ENCODE results near the gene GAL3ST2.

The GAL3ST2 gene

DNA sequence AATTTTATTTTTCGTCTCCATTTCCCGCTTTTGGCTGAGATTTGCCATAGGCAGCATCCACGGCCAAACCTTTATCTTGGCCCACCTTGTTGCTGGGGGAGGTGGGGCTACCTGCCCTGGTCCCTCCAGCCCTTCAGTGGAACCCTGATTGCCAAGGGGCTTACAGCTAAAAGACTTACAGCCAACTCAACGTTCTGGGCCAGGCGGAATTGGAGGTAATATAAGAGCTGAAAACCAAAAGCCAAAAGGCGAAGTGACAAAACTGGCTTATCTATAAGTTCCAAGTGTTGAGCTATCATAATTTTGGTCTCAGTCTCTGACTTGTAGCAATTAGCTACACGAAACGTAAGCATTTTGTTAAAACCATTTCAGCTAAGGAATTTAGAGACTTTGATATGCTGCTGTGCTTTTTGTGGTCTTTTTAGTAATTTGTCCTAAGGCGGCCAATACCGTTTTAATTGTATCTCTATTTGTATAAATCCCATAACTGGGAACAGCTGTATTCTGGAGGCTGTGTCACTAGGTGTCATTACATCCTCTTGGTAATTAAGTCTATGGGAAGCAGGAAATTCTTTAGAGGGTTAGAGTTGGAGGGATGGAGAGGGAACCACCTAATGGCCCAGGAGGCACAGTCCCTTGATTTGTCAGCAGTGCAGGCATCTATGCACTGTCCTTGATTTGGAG lies 58.0 kb downstream of the GAL3ST2 start:
- H3K4me3 ChIP-seq (ENCODE audit: severe bottlenecking) = no peak overlapping the region
- DNase-seq (ENCODE audit: low spot score) = no peak
- no peaks in the 10 kb centered on the region for H3K9me3 ChIP-seq (ENCODE audit: severe bottlenecking)
- no peak overlapping the region for H3K27ac ChIP-seq (ENCODE audit: poor library complexity, severe bottlenecking)
- H3K36me3 ChIP-seq (ENCODE audit: low read depth) = no peaks in the 10 kb centered on the region
- ATAC-seq (ENCODE audit: low read depth) = no peak
- H3K27me3 ChIP-seq (ENCODE audit: insufficient read depth, poor library complexity, severe bottlenecking) = no peaks in the 10 kb centered on the region
- TF ChIP-seq, protein P1, sequence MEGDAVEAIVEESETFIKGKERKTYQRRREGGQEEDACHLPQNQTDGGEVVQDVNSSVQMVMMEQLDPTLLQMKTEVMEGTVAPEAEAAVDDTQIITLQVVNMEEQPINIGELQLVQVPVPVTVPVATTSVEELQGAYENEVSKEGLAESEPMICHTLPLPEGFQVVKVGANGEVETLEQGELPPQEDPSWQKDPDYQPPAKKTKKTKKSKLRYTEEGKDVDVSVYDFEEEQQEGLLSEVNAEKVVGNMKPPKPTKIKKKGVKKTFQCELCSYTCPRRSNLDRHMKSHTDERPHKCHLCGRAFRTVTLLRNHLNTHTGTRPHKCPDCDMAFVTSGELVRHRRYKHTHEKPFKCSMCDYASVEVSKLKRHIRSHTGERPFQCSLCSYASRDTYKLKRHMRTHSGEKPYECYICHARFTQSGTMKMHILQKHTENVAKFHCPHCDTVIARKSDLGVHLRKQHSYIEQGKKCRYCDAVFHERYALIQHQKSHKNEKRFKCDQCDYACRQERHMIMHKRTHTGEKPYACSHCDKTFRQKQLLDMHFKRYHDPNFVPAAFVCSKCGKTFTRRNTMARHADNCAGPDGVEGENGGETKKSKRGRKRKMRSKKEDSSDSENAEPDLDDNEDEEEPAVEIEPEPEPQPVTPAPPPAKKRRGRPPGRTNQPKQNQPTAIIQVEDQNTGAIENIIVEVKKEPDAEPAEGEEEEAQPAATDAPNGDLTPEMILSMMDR (IDR thresholded peaks at IDR 0.05; ENCODE audit: poor library complexity, severe bottlenecking) = no peak
- H3K4me1 ChIP-seq (ENCODE audit: insufficient read depth, poor library complexity, severe bottlenecking) = no peaks in the 10 kb centered on the region

DNA sequence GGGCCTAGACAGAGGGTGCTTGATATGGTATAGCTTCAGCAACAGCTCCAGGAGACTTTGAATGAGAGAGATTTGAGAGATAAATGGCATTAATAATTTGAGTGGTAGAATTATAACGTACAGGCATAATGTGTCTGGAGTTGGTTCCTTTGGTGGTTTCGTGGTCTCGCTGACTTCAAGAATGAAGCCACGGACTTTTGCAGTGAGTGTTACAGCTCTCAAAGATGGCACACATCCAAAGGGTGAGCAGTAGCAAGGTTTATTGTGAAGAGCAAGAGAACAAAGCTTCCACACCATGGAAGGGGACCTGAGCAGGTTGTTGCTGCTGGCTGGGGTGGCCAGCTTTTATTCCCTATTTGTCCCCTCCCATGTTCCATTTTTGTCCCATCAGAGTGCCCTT lies 59.0 kb downstream of the GAL3ST2 start:
- Histone ChIP-seq H3K27me3 (ENCODE audit: insufficient read depth, poor library complexity, severe bottlenecking) (no peaks in the 10 kb centered on the region), H3K4me1 (ENCODE audit: insufficient read depth, poor library complexity, severe bottlenecking) (no peaks in the 10 kb centered on the region), H3K9me3 (ENCODE audit: severe bottlenecking) (no peaks in the 10 kb centered on the region), H3K27ac (ENCODE audit: poor library complexity, severe bottlenecking) (no peak overlapping the region), H3K36me3 (ENCODE audit: low read depth) (no peaks in the 10 kb centered on the region), H3K4me3 (ENCODE audit: severe bottlenecking) (no peak overlapping the region)
- ATAC-seq (ENCODE audit: low read depth) = no peak
- TF ChIP-seq, protein P1 (IDR thresholded peaks at IDR 0.05; ENCODE audit: poor library complexity, severe bottlenecking) = no peak
- DNase-seq (ENCODE audit: low spot score) = no peak

- no peak for ATAC-seq (ENCODE audit: low read depth)
- TF ChIP-seq, protein P1 (IDR thresholded peaks at IDR 0.05; ENCODE audit: poor library complexity, severe bottlenecking) = no peak
- Histone ChIP-seq H3K27ac (ENCODE audit: poor library complexity, severe bottlenecking) (no peak overlapping the region), H3K4me1 (ENCODE audit: insufficient read depth, poor library complexity, severe bottlenecking) (no peaks in the 10 kb centered on the region), H3K4me3 (ENCODE audit: severe bottlenecking) (no peak overlapping the region), H3K9me3 (ENCODE audit: severe bottlenecking) (no peaks in the 10 kb centered on the region), H3K27me3 (ENCODE audit: insufficient read depth, poor library complexity, severe bottlenecking) (no peaks in the 10 kb centered on the region), H3K36me3 (ENCODE audit: low read depth) (no peaks in the 10 kb centered on the region)
- no peak for DNase-seq (ENCODE audit: low spot score)
These were observed 59.7 kb downstream of the GAL3ST2 start for GRCh38 chr2:241836292-241836691.

- no peaks in the 10 kb centered on the region for H3K4me1 ChIP-seq (ENCODE audit: insufficient read depth, poor library complexity, severe bottlenecking)
- ATAC-seq (ENCODE audit: low read depth) = no peak
- no peaks in the 10 kb centered on the region for H3K27me3 ChIP-seq (ENCODE audit: insufficient read depth, poor library complexity, severe bottlenecking)
- no peaks in the 10 kb centered on the region for H3K9me3 ChIP-seq (ENCODE audit: severe bottlenecking)
- no peak for DNase-seq (ENCODE audit: low spot score)
- no peak overlapping the region for H3K4me3 ChIP-seq (ENCODE audit: severe bottlenecking)
- TF ChIP-seq, protein P1 (IDR thresholded peaks at IDR 0.05; ENCODE audit: poor library complexity, severe bottlenecking) = no peak
- no peak overlapping the region for H3K27ac ChIP-seq (ENCODE audit: poor library complexity, severe bottlenecking)
- no peaks in the 10 kb centered on the region for H3K36me3 ChIP-seq (ENCODE audit: low read depth)
These were observed 60.8 kb downstream of the GAL3ST2 start for GRCh38 chr2:241837197-241837965.
